ENCODE results near the gene TCOF1.
A peak's percentile ranks its signal among the peaks of the same experiment; 100 is the strongest.

TCOF1 gene

GRCh38 chr5:150357326-150358260 is at the start of gene TCOF1:
TSS of gene TCOF1 (plus strand) at chr5:150357697. CDS start at chr5:150357747, 50 bp downstream.
- peak; percentile 93 for DNase-seq

- DNase-seq: no peak
These were observed 48.2 kb upstream of the TCOF1 start for GRCh38 chr5:150309101-150309885.

- DNase-seq: no peak
These were observed 47.6 kb upstream of the TCOF1 start for GRCh38 chr5:150309886-150310239.

GRCh38 chr5:150310246-150310645 is 47.3 kb upstream of the TCOF1 start:
- no peak for DNase-seq

GRCh38 chr5:150311015-150311692 is 46.3 kb upstream of the TCOF1 start:
- DNase-seq: no peak

GRCh38 chr5:150312518-150312917 is 45.0 kb upstream of the TCOF1 start:
- no peak for DNase-seq

- DNase-seq: no peak
These were observed 44.0 kb upstream of the TCOF1 start for GRCh38 chr5:150313501-150313900.

- no peak for DNase-seq
These were observed 43.4 kb upstream of the TCOF1 start for GRCh38 chr5:150313921-150314716.

GRCh38 chr5:150315245-150315644 is 42.3 kb upstream of the TCOF1 start:
- no peak for DNase-seq

- no peak for DNase-seq
These were observed 41.2 kb upstream of the TCOF1 start for GRCh38 chr5:150316320-150316719.

GRCh38 chr5:150317048-150318003 is 40.2 kb upstream of the TCOF1 start:
- no peak for DNase-seq

GRCh38 chr5:150318613-150319483 is 38.6 kb upstream of the TCOF1 start:
- DNase-seq: no peak

GRCh38 chr5:150319484-150319790 is 38.1 kb upstream of the TCOF1 start:
- no peak for DNase-seq

GRCh38 chr5:150320044-150320613 is 37.4 kb upstream of the TCOF1 start:
- DNase-seq: no peak

- DNase-seq: no peak
These were observed 36.3 kb upstream of the TCOF1 start for GRCh38 chr5:150321211-150321610.

GRCh38 chr5:150321784-150322183 is 35.7 kb upstream of the TCOF1 start:
- no peak for DNase-seq

- no peak for DNase-seq
These were observed 35.3 kb upstream of the TCOF1 start for GRCh38 chr5:150322202-150322601.

GRCh38 chr5:150323092-150323491 is 34.4 kb upstream of the TCOF1 start:
- DNase-seq: no peak

- no peak for DNase-seq
These were observed 33.7 kb upstream of the TCOF1 start for GRCh38 chr5:150323819-150324218.

- DNase-seq: no peak
These were observed 32.1 kb upstream of the TCOF1 start for GRCh38 chr5:150325426-150325825.

All from stimulated activated naive CD4-positive, alpha-beta T cell treated with Interleukin-2 at 50 U/mL for 16 hours (primary cell).